Measurements from ENCODE around the gene CAPRIN2. TPM values are rescaled to one million over a fixed set of nuclear protein-coding genes. Genes with fewer than 3 reads are reported as not detected.

CAPRIN2 gene
- total and polyA plus RNA-seq, 2 of the 8 experiments (the other 6 are each of a cell fraction or from before 2014, with no cell fraction given): 24.8 to 52.0 TPM

GRCh38 chr12:30678221-30678620 is 76.5 kb downstream of the CAPRIN2 start:
- no peak overlapping the region for H2BK120ac ChIP-seq (replicated peaks; ENCODE audit: low read depth, low read length)

More at GRCh38 chr12:30678221-30678620, 76.5 kb downstream of the CAPRIN2 start:
- Histone ChIP-seq H3K4me3 (ENCODE audit: extremely low read depth in 1 of 4, insufficient read depth in 2 of 4, low read depth in 3 of 4, low read length in 4 of 4) (no peak overlapping the region), H4K5ac (ENCODE audit: insufficient read length, low read depth, low read length) (no peak overlapping the region), H3K79me1 (ENCODE audit: low read depth, low read length) (no peaks in the 10 kb centered on the region), H3K4me1 (replicated peaks in 1 of 4; ENCODE audit: control insufficient read depth in 3 of 4, insufficient read depth in 4 of 4, low read length in 3 of 4) (no peaks in the 10 kb centered on the region), H2AK5ac (ENCODE audit: low read depth, low read length) (no peak overlapping the region), H2AFZ (ENCODE audit: low read length) (no peak overlapping the region), H2BK15ac (ENCODE audit: low read length) (no peak overlapping the region), H4K8ac (ENCODE audit: extremely low read depth, insufficient read depth, low read length) (no peak overlapping the region), H3K18ac (ENCODE audit: extremely low read depth, low read length) (no peak overlapping the region), H4K91ac (replicated peaks; ENCODE audit: insufficient read length, low read length) (no peak overlapping the region), H3K36me3 (ENCODE audit: control insufficient read depth in 2 of 4, insufficient read depth in 4 of 4, low read length in 3 of 4) (peaks cover 0 to 30% (median 3%) of the 10 kb centered on the region in 4 experiments; a peak in 4 of 8 replicates), H2BK20ac (ENCODE audit: low read length) (no peak overlapping the region), H3K4ac (replicated peaks; ENCODE audit: insufficient read length, low read depth, low read length) (no peak overlapping the region), H3K27me3 (replicated peaks in 1 of 4; ENCODE audit: control insufficient read depth in 3 of 4, extremely low read depth in 1 of 4, insufficient read depth in 3 of 4, low read length in 3 of 4) (no peaks in the 10 kb centered on the region), H3K79me2 (ENCODE audit: control insufficient read depth in 1 of 2, insufficient read depth in 2 of 2, low read length in 2 of 2) (no peaks in the 10 kb centered on the region), H3K27ac (ENCODE audit: low read depth, low read length) (no peak overlapping the region), H3K56ac (replicated peaks; ENCODE audit: insufficient read length, low read depth, low read length) (no peak overlapping the region), H3K14ac (ENCODE audit: insufficient read length) (no peak overlapping the region), H2BK5ac (ENCODE audit: low read depth, low read length) (no peak overlapping the region), H3K23me2 (ENCODE audit: low read depth, low read length) (no peaks in the 10 kb centered on the region), H2BK12ac (ENCODE audit: low read depth, low read length) (no peak overlapping the region), H3K9me3 (ENCODE audit: insufficient read depth in 2 of 2, low read depth in 1 of 2, low read length in 1 of 2) (no peaks in the 10 kb centered on the region), H3K9ac (replicated peaks in 1 of 4; ENCODE audit: extremely low read depth in 1 of 4, low read depth in 3 of 4, low read length in 3 of 4) (no peak overlapping the region), H4K20me1 (replicated peaks in 1 of 2; ENCODE audit: control insufficient read depth in 1 of 2, insufficient read depth in 2 of 2, low read length in 2 of 2) (no peaks in the 10 kb centered on the region), H3K4me2 (ENCODE audit: insufficient read depth in 1 of 2, low read depth in 2 of 2, low read length in 2 of 2) (no peak overlapping the region), H3K23ac (ENCODE audit: insufficient read length) (no peak overlapping the region)
- WGBS, 2 experiments (ENCODE audit: extremely low coverage in 1 of 2, insufficient coverage in 1 of 2, insufficient read length in 1 of 2, insufficient replicate concordance in 2 of 2, low coverage in 1 of 2, low lambda C conversion rate in 2 of 2, missing lambda C conversion rate in 1 of 2): 81% methylated on average over 1 of the region's 1 CpG; no CpG with 5 or more reads in 1 of the 2 experiments
- DNase-seq (ENCODE audit: low read depth in 1 of 2, low spot score in 2 of 2) (no peak), FAIRE-seq (no peak)
- ChIA-PET CTCF (ENCODE audit: partially characterized antibody) (no interaction called here), POLR2A (ENCODE audit: partially characterized antibody) (no interaction called here)
- no peak for TF ChIP-seq TEAD4 (IDR thresholded peaks at IDR 0.05; ENCODE audit: low read depth, low read length)
- no peak for TF ChIP-seq SIX5 (IDR thresholded peaks at IDR 0.05; ENCODE audit: low read depth, low read length)
- TF ChIP-seq FOSL1 (IDR thresholded peaks at IDR 0.05; ENCODE audit: insufficient read depth, low read depth, low read length): no peak
- TF ChIP-seq SRF (IDR thresholded peaks at IDR 0.05; ENCODE audit: low read depth, low read length): no peak
- no peak for TF ChIP-seq NRF1 (IDR thresholded peaks at IDR 0.05; ENCODE audit: low read depth, low read length)
- no peak for TF ChIP-seq USF2 (IDR thresholded peaks at IDR 0.05; ENCODE audit: low read length)
- TF ChIP-seq ZNF274 (IDR thresholded peaks at IDR 0.05; ENCODE audit: borderline replicate concordance, extremely low read depth, low read length): no peak
- no peak for TF ChIP-seq RAD21 (IDR thresholded peaks at IDR 0.05 in 1 of 2, conservative IDR thresholded peaks at IDR 0.05 in 1 of 2; ENCODE audit: low read depth in 2 of 2, low read length in 2 of 2)
- TF ChIP-seq RNF2 (IDR thresholded peaks at IDR 0.05; ENCODE audit: borderline replicate concordance, low read depth, low read length, missing control alignments, poor library complexity, severe bottlenecking): no peak

Measured in H1 (cell line).